ENCODE results near the gene PARP15. TPM values are rescaled to one million over a fixed set of nuclear protein-coding genes. Genes with fewer than 3 reads are reported as not detected.
"Not testable (repeated sequence)": the region's sequence is repeated elsewhere in the genome, so short reads cannot be mapped to it uniquely, and the experiment has no call there.

The PARP15 gene
- total RNA-seq, 1 donor from 2014 or later: 213 TPM

DNA sequence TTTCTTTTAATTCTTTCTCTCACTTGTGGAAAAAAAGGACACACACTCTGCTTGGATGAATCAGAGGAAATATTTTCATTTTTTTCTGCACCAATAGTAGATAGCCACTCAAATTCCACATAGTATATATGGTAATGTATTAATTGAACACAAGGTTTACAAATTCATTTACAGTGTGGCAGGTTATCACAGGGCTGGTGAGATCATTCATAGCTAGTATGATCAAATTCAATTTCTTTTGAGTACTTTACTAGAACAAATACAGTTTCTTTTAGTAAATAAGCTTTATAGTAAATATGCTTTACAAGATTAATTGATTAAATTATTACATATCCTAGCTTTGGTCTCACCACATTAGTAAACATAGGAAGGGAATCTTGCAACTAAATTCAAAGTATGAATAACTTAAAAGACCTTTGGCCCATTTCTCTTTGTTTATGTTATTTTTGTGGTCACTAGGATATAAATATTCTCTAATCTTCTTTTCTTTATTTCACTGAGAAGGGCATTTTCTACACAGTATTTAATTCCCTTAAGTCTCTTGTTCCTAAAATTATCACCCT lies 63.1 kb downstream of the PARP15 start:
- CTCF ChIA-PET: no interaction called here
- H3K4me3 Mint-ChIP-seq: no peak overlapping the region
- POLR2A ChIA-PET: interaction anchor here (1.0 to 1.6 kb wide), 2 partner anchors 19 to 23 kb away, joined by 3 to 4 read pairs; no protein-coding TSS in a partner anchor
- no peaks in the 10 kb centered on the region for H3K9me3 Mint-ChIP-seq
- H3K36me3 Mint-ChIP-seq (ENCODE audit: low read depth): peaks cover 38% of the 10 kb centered on the region
- ATAC-seq (ENCODE audit: low read depth) (no peak), DNase-seq (no peak)
- intact Hi-C loops (cut with micrococcal nuclease): no loop called here
- H3K27me3 Mint-ChIP-seq: no peaks in the 10 kb centered on the region
- peak overlapping the region; percentile 36 for H3K27ac Mint-ChIP-seq
- TF ChIP-seq, protein P1, sequence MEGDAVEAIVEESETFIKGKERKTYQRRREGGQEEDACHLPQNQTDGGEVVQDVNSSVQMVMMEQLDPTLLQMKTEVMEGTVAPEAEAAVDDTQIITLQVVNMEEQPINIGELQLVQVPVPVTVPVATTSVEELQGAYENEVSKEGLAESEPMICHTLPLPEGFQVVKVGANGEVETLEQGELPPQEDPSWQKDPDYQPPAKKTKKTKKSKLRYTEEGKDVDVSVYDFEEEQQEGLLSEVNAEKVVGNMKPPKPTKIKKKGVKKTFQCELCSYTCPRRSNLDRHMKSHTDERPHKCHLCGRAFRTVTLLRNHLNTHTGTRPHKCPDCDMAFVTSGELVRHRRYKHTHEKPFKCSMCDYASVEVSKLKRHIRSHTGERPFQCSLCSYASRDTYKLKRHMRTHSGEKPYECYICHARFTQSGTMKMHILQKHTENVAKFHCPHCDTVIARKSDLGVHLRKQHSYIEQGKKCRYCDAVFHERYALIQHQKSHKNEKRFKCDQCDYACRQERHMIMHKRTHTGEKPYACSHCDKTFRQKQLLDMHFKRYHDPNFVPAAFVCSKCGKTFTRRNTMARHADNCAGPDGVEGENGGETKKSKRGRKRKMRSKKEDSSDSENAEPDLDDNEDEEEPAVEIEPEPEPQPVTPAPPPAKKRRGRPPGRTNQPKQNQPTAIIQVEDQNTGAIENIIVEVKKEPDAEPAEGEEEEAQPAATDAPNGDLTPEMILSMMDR (IDR thresholded peaks at IDR 0.05): no peak
- H3K4me1 Mint-ChIP-seq: peaks cover 11% of the 10 kb centered on the region

DNA sequence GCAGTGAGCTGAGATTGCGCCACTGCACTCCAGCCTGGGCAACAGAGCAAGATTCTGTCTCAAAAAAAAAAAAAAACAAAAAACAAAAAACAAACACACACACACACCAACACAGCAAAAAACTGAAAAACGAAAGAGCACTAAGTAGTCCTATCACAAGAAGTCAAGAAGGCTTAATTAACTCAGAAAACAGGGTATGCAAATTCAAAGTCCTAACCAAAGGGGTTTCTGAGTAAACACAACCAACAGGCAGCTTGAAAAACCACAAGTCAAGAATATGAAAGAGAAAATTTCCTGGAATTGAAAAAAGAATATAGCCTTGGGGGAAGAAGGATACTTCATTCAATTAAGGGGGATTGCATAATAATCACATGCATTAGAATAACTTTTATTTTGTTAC lies 65.5 kb downstream of the PARP15 start:
- DNase-seq: no peak
- POLR2A ChIA-PET: interaction anchor here (0.6 to 1.3 kb wide), 2 partner anchors 64 to 135 kb away, joined by 3 to 6 read pairs; no protein-coding TSS in a partner anchor
- intact Hi-C loops (cut with micrococcal nuclease): no loop called here
- H3K36me3 Mint-ChIP-seq (ENCODE audit: low read depth): peaks cover 18% of the 10 kb centered on the region
- CTCF ChIA-PET: no interaction called here
- H3K27me3 Mint-ChIP-seq: no peaks in the 10 kb centered on the region
- no peak overlapping the region for H3K4me3 Mint-ChIP-seq
- no peak overlapping the region for H3K27ac Mint-ChIP-seq
- TF ChIP-seq, protein P1 (IDR thresholded peaks at IDR 0.05): no peak
- H3K9me3 Mint-ChIP-seq: no peaks in the 10 kb centered on the region
- ATAC-seq (ENCODE audit: low read depth): no peak
- peaks cover 30% of the 10 kb centered on the region for H3K4me1 Mint-ChIP-seq

DNA sequence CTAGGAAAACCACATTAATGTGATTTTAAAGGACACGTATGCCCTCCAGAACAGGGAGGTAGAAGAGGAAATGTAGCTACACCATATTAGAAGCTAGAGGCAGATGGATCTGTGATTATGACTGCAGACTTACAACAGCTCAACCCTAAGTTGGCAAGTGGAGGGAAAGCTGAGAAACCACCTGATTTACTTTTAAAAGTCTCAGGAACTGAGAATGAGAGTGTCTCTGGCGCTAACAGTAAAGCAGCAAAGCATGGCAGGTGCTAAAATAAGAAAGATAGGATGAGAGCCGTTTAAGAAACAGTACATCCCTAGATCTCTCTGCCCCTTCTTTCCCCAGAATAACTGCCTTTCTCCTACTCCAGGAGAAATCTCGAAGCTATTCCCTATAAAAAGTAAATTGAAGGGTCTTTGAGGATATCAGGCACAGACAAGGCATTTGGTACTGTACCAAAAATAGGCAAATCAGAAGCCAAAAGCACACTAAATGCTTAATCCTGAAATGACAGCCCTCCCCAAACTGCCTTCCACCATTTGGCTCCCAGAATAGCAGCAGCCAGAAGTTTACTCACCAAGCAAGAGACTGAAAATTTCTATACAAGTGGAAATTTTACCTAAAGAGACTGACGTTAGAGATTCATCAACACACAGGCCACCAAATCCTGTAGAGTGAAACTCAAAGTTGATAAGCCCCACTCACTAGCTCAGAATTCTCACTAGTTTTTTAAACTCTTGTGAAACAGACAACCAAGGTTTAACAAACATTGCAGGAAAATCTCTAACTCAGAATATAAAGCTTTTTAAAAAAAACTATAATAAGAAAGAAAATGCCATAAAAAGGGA lies 68.9 kb downstream of the PARP15 start:
- Mint-ChIP-seq H3K27ac (peak overlapping the region; percentile 18), H3K36me3 (ENCODE audit: low read depth) (no peaks in the 10 kb centered on the region), H3K4me1 (peaks cover 27% of the 10 kb centered on the region), H3K27me3 (no peaks in the 10 kb centered on the region), H3K4me3 (no peak overlapping the region), H3K9me3 (no peaks in the 10 kb centered on the region)
- peak; percentile 45 for ATAC-seq (ENCODE audit: low read depth)
- POLR2A ChIA-PET: interaction anchor here (1.1 to 1.5 kb wide), 2 partner anchors 49 to 72 kb away, joined by 3 to 4 read pairs; no protein-coding TSS in a partner anchor
- DNase-seq: no peak
- TF ChIP-seq, protein P1 (IDR thresholded peaks at IDR 0.05): no peak
- CTCF ChIA-PET: no interaction called here
- intact Hi-C loops (cut with micrococcal nuclease): loop anchor here (2.0 kb wide), 1 partner anchor 16 kb away; no protein-coding TSS in a partner anchor

DNA sequence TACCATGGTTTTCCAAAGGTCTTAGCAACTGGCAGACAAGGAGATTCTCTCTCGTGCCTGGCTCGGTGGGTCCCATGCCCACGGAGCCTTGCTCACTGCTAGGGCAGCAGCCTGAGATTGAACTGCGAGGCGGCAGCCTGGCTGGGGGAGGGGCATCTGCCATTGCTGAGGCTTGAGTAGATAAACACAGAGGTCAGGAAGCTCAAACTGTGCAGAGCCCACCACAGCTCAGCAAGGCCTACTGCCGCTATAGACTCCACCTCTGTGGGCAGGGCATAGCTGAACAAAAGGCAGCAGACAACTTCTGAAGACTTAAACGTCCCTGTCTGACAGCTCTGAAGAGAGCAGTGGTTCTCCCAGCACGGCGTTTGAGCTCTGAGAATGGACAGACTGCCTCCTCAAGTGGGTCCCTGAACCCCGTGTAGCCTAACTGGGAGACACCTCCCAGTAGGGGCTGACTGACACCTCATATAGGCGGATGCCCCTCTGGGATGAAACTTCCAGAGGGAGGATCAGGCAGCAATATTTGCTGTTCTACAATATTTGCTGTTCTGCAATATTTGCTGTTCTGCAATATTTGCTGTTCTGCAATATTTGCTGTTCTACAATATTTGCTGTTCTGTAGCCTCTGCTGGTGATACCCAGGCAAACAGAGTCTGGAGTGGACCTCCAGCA lies 73.9 kb downstream of the PARP15 start:
- CTCF ChIA-PET; ATAC-seq (ENCODE audit: low read depth); H3K4me3 Mint-ChIP-seq; H3K9me3 Mint-ChIP-seq; H3K27me3 Mint-ChIP-seq; intact Hi-C loops (cut with micrococcal nuclease); DNase-seq; H3K36me3 Mint-ChIP-seq (ENCODE audit: low read depth); H3K27ac Mint-ChIP-seq: not testable (repeated sequence)
- peaks cover 15% of the 10 kb centered on the region for H3K4me1 Mint-ChIP-seq
- POLR2A ChIA-PET: interaction anchor here (1.1 kb wide), 1 partner anchor 13 kb away, joined by 3 read pairs; no protein-coding TSS in a partner anchor

DNA sequence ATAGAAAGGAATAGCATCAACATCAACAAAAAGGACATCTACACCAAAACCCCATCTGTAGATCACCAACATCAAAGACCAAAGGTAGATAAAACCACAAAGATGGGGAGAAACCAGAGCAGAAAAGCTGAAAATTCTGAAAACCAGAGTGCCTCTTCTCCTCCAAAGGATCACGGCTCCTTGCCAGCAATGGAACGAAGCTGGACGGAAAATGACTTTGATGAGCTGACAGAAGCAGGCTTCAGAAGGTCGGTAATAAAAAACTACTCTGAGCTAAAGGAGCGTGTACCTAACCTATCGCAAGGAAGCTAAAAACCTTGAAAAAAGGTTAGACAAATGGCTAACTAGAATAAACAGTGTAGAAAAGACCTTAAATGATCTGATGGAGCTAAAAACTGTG lies 74.5 kb downstream of the PARP15 start:
- ATAC-seq (ENCODE audit: low read depth); H3K36me3 Mint-ChIP-seq (ENCODE audit: low read depth); DNase-seq; H3K27ac Mint-ChIP-seq; H3K27me3 Mint-ChIP-seq; CTCF ChIA-PET; intact Hi-C loops (cut with micrococcal nuclease); H3K4me1 Mint-ChIP-seq; H3K4me3 Mint-ChIP-seq; H3K9me3 Mint-ChIP-seq: not testable (repeated sequence)
- POLR2A ChIA-PET: interaction anchor here (1.1 kb wide), 1 partner anchor 12 kb away, joined by 3 read pairs; no protein-coding TSS in a partner anchor

DNA sequence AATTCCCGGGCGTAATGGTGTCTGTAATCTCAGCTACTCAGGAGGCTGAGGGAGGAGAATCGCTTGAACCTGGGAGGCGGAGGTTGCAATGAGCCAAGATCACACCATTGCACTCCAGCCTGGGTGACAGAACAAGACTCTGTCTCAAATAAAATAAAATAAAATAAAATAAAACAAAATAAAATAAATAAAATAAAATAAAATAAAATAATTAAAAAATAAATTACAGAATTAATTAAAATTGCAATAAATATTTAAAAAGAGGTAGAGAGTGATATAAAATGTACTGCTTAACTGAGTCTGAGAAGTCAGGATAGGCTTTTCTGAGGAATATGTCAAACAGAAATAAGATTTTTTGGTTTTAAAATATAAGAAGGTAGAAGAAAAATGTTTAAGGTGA lies 80.9 kb downstream of the PARP15 start:
- H3K27me3 Mint-ChIP-seq; DNase-seq; H3K36me3 Mint-ChIP-seq (ENCODE audit: low read depth); H3K27ac Mint-ChIP-seq; POLR2A ChIA-PET; H3K4me3 Mint-ChIP-seq; CTCF ChIA-PET; H3K9me3 Mint-ChIP-seq; ATAC-seq (ENCODE audit: low read depth); intact Hi-C loops (cut with micrococcal nuclease): not testable (repeated sequence)
- H3K4me1 Mint-ChIP-seq: peaks cover 15% of the 10 kb centered on the region
